Mononuclear cell (primary cell): ENCODE measurements around the gene CYP27C1. TPM values are rescaled to one million over a fixed set of nuclear protein-coding genes. Genes with fewer than 3 reads are reported as not detected.
"Not testable (repeated sequence)": the region's sequence is repeated elsewhere in the genome, so short reads cannot be mapped to it uniquely, and the experiment has no call there.

Experiments
- H3K27me3 ChIP-seq: 2 replicates; pipeline ENCODE4 v1.6.0; 2011; ENCODE audit warnings: low read length, control low read depth; ENCODE audit not compliant: insufficient read depth
- H3K4me1 ChIP-seq: 2 replicates; pipeline ENCODE4 v1.5.1; 2011; ENCODE audit warnings: mild to moderate bottlenecking, low read length, control low read depth; ENCODE audit not compliant: insufficient read depth
- H3K4me3 ChIP-seq: 2 replicates; pipeline ENCODE4 v1.5.1; 2011; ENCODE audit warnings: mild to moderate bottlenecking, low read length, moderate library complexity
- H3K9me3 ChIP-seq: 2 replicates; pipeline ENCODE4 v1.5.1; 2011; ENCODE audit warnings: low read depth, mild to moderate bottlenecking, control low read depth, low read length
- total RNA-seq: library from RNA; depleted of rRNA; stranded (reverse); fragments of >200 nt; gene quantifications from one replicate; pipeline ENCODE4 v1.2.3, GENCODE V29; 2012

The CYP27C1 gene
- not detected for total RNA-seq

GRCh38 chr2:127220102-127220767 is at the start of gene CYP27C1:
Gene CYP27C1, minus strand, starts transcription at chr2:127220299. Its CDS starts 29 bp downstream, at chr2:127220270.
- peaks cover 21% of the 10 kb centered on the region for H3K4me1 ChIP-seq
- peaks cover 80% of the 10 kb centered on the region for H3K27me3 ChIP-seq
- no peaks in the 10 kb centered on the region for H3K9me3 ChIP-seq
- no peak within 1 kb of the TSS for H3K4me3 ChIP-seq

DNA sequence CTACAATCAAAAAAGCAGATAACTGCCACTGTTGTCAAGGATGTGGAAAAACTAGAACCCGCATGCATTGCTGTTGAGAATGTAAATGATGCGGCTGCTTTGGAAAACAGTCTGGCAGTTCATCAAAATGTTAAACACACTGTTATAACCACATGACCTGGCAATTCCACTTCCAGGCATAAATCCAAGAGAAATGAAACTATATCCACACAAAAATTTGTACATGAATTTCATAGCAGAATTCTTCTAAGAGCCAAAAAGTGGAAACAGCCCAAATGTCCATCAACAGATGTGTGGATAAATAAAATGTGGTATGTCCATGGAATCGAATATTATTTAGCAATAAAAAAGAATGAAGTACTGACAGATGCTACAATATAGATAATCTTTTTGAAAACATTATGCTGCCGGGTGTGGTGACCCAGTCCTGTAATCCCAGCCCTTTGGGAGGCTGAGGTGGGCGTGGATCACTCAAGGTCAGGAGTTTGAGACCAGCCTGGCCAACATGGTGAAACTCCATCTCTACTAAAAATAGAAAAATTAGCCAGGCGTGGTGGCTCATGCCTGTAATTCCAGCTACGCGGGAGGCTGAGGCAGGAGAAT is 41.8 kb upstream of the CYP27C1 start:
- H3K4me1 ChIP-seq = no peaks in the 10 kb centered on the region
- no peaks in the 10 kb centered on the region for H3K27me3 ChIP-seq
- no peaks in the 10 kb centered on the region for H3K9me3 ChIP-seq
- no peak overlapping the region for H3K4me3 ChIP-seq

- H3K4me3 ChIP-seq = no peak overlapping the region
- H3K9me3 ChIP-seq = no peaks in the 10 kb centered on the region
- H3K4me1 ChIP-seq = no peaks in the 10 kb centered on the region
- no peaks in the 10 kb centered on the region for H3K27me3 ChIP-seq
Measured at GRCh38 chr2:127259355-127259754, 39.3 kb upstream of the CYP27C1 start.

DNA sequence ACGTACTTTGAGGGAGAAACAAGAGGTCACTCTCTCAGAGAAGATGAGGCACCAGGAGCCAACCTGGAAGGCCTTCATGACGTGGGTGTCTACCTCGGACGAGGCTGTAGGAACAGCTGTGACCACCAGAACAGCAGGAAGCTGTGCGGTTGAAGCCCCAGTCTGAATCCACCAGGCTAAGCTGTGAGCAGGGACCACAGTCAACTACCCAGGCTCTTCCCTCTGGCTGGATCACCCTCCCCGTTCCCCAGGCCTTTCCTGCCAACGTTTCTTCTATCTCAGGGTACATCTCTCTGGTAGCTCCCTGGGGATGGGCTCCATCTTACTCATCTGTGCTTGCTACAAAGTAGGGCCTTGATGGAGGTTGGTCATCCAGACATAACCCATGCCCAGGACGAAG is 36.8 kb upstream of the CYP27C1 start:
- Histone ChIP-seq H3K9me3 (no peaks in the 10 kb centered on the region), H3K4me1 (no peaks in the 10 kb centered on the region), H3K4me3 (no peak overlapping the region), H3K27me3 (no peaks in the 10 kb centered on the region)

- no peak overlapping the region for H3K4me3 ChIP-seq
- H3K9me3 ChIP-seq = no peaks in the 10 kb centered on the region
- H3K27me3 ChIP-seq = no peaks in the 10 kb centered on the region
- H3K4me1 ChIP-seq = no peaks in the 10 kb centered on the region
Measured at GRCh38 chr2:127256381-127256780, 36.3 kb upstream of the CYP27C1 start.

GRCh38 chr2:127255721-127256120 is 35.6 kb upstream of the CYP27C1 start:
- Histone ChIP-seq H3K27me3 (no peaks in the 10 kb centered on the region), H3K4me1 (no peaks in the 10 kb centered on the region), H3K9me3 (no peaks in the 10 kb centered on the region)

DNA sequence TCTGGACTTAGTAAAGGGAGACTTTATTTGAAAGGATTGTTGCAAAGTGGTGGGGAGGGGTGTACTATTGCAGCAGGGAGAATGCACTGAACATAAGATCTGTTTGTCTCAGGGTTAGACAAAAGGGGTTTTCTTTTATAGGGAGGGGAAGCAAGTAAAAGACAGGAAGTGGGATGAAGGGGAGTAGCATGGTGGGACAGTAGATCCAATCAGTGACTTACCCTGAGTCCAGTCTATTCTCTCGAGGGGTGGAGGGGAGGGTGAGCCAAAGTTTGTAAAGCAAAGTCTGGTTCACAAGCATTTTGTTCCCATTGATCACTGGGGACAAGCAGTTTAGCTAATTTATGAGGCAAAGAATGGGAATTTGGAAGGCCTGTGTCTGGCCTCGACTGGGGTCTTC is 35.0 kb upstream of the CYP27C1 start:
- Histone ChIP-seq H3K4me3 (no peak overlapping the region), H3K9me3 (no peaks in the 10 kb centered on the region), H3K4me1 (no peaks in the 10 kb centered on the region), H3K27me3 (no peaks in the 10 kb centered on the region)

More at GRCh38 chr2:127255721-127256120, 35.6 kb upstream of the CYP27C1 start:
- H3K4me3 ChIP-seq = no peak overlapping the region

DNA sequence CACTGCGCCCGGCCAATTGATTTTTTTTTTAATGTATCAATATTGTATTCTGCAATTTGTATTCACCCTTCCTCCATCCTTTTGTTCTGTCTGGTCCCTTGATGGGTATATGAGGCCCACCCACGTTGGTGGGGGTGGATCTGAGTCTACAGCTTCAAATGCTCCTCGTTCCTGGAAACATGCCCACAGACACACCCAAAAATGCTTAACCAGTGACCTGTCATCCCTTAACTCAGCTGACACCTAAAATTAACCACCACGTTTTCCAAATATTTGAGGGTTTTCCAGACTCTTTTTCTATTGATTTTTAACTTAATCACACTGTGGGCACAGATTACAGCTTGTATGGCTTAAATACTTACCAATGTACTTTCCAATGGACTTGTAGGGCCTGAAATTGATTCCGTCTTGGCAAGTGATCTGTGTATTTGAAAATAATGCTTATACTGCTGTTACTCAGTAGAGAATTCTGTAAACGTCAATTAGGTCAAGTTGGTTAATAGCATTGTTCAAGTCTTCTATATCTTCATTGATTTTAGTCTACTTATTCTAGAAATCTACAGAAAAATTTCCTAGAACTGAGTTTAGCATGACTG is 34.4 kb upstream of the CYP27C1 start:
- no peaks in the 10 kb centered on the region for H3K27me3 ChIP-seq
- H3K4me3 ChIP-seq = no peak overlapping the region
- H3K4me1 ChIP-seq = no peaks in the 10 kb centered on the region
- no peaks in the 10 kb centered on the region for H3K9me3 ChIP-seq

DNA sequence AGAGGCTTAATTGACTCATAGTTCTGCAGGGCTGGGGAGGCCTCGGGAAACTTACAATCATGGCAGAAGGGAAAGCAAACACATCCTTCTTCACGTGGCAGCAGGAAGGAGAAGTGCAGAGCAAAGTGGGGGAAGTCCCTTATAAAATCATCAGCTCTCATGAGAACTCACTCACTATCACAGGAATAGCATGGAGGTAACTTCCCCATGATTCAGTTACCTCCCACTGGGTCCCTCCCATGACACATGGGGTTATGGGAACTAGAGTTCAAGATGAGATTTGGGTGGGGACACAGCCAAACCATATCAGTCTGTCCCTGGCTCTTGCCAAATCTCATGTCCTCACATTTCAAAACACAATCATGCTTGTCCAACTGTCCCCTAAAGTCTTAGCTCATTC is 21.1 kb upstream of the CYP27C1 start:
- not testable (repeated sequence) for H3K9me3 ChIP-seq, H3K27me3 ChIP-seq, H3K4me3 ChIP-seq, H3K4me1 ChIP-seq

DNA sequence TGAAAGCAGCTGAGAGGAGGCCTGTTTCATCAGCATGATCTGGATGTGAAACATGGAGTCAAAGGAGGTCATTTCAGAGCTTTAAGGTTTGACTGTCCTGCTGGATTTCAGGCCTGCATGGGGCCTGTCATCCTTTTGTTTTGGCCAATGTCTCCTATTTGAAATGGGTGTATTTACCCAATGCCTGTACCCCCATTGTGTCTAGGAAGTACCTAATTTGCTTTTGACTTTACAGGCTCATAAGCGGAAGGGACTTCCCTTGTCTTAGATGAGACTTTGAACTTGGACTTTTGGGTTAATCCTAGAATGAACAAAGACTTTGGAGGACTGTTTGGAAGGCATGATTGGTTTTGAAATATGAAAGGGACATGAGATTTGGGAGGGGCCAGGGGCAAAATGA is 19.3 kb upstream of the CYP27C1 start:
- H3K4me3 ChIP-seq = no peak overlapping the region
- H3K4me1 ChIP-seq = no peaks in the 10 kb centered on the region
- H3K9me3 ChIP-seq = no peaks in the 10 kb centered on the region
- no peaks in the 10 kb centered on the region for H3K27me3 ChIP-seq

- H3K4me3 ChIP-seq, H3K9me3 ChIP-seq, H3K4me1 ChIP-seq, H3K27me3 ChIP-seq: not testable (repeated sequence)
Measured at GRCh38 chr2:127237768-127238167, 17.7 kb upstream of the CYP27C1 start.

DNA sequence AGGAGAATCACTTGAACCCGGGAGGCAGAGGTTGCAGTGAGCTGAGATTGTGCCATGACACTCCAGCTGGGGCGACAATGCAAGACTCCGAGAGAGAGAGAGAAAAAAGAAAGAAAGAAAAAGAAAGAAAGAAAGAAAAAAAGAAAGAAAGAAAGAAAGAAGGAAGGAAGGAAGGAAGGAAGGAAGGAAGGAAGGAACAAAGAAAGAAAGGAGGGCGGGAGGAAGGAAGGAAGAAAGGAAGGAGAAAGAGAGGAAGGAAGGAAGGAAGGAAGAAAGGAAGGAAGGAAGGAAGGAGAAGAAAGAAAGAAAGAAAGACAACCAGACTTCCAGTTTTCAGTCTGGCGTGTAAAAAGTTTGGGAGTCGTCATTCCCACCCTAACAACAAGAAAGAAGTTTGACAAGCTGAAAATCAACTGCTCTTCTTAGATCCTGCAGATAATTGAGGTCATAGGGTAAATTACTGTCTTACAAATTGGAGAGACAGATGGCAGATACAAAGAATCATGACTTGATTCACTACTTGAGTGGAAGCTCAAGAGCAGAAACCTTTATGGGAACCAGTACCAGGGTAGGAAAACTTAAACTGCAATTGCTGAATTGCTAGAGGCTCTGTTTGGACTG is 15.1 kb upstream of the CYP27C1 start:
- Histone ChIP-seq H3K4me1 (no peaks in the 10 kb centered on the region), H3K9me3 (no peaks in the 10 kb centered on the region), H3K27me3 (no peaks in the 10 kb centered on the region), H3K4me3 (no peak overlapping the region)

DNA sequence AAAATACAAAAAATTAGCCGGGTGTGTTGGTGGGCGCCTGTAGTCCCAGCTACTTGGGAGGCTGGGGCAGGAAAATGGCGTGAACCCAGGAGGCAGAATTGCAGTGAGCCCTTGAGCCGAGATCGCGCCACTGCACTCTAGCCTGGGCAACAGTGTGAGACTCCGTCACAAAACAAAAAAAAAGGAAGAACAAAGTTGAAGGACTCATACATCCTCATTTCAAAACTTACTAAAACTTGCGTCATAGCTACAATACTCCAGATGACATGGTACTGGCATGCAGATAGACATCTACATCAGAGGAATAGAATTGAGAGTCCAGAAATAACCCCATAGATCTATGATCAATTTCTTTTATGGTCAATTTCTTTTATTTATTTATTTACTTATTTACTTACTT is 13.6 kb upstream of the CYP27C1 start:
- no peaks in the 10 kb centered on the region for H3K4me1 ChIP-seq
- no peak overlapping the region for H3K4me3 ChIP-seq

DNA sequence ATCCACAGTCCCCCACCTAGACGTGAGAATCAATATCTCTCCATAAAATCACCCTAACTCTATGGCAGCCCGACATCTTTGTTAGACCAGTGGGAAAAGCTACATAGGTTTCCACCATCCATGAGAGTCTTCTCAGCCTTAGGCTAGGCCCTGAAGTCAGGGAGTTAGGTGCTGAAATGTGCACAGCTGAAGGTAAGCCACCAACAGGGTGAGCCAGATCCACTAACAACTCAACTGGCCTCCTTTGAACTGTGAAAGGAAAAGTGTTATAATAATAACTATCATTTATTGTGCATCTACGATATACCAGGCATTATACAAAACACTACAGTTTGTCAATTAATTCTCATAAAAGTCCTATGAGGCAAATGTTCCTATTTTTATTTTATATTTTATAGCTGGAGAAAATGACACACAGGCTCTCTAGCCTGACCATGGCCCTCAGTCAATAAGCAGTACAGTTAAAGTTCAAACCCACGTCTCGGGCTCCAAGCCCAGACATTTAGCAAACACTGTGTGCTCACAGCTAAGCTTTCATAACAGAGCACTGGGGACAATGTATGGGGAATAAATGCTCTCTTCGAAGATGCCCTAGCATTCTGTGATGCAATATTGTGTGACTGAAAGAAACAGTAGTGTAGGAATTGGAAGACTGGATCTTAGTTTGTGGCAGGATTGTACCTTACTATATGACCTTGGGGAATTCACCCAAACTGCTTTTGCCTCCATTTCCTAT is 11.2 kb upstream of the CYP27C1 start:
- H3K9me3 ChIP-seq = no peaks in the 10 kb centered on the region
- H3K27me3 ChIP-seq = no peaks in the 10 kb centered on the region
- no peaks in the 10 kb centered on the region for H3K4me1 ChIP-seq
- H3K4me3 ChIP-seq = no peak overlapping the region

More for the DNA sequence above, 13.6 kb upstream of the CYP27C1 start:
- no peaks in the 10 kb centered on the region for H3K27me3 ChIP-seq
- H3K9me3 ChIP-seq = no peaks in the 10 kb centered on the region

DNA sequence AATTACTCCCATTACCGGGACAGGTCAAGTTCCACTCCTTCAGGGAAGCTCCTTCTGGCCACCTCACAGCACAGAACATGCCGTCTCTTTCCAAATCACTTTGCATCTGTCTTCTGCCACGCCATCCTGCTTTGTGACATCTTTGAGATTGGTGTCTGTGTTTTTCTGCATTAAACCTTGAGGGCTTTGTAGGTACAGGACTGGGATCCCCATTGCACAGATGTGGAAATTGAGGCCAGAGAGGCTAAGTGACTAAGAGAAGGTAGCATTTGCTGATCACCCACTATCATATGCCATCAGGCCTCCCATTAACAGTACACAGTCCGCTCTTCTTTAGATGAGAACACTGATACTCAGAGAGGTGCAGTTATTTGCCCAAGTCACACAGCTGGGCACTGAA is 9.5 kb upstream of the CYP27C1 start:
- H3K4me3 ChIP-seq = no peak overlapping the region
- no peaks in the 10 kb centered on the region for H3K9me3 ChIP-seq
- H3K4me1 ChIP-seq = no peaks in the 10 kb centered on the region

More for the DNA sequence above, 9.5 kb upstream of the CYP27C1 start:
- H3K27me3 ChIP-seq = peaks cover 11% of the 10 kb centered on the region
